OCI-LY1 (cell line): ENCODE results near the gene HLA-DMB.

Experiments
- CTCF ChIP-seq: fragments of 200-600 bp; sonication (generic), shearing (Covaris generic); IDR thresholded peaks from 2 replicates; pipeline ENCODE4 v1.5.1; 2017; ENCODE audit warnings: mild to moderate bottlenecking, antibody characterized with exemption, low read length, moderate library complexity, mixed read lengths
- EZH2 ChIP-seq: fragments of 200-600 bp; sonication (generic), shearing (Covaris generic); IDR thresholded peaks from 2 replicates; pipeline ENCODE4 v1.8.0; 2017; ENCODE audit warnings: borderline replicate concordance, mixed run types, mild to moderate bottlenecking, antibody characterized with exemption, low read length, moderate library complexity, mixed read lengths

DNA sequence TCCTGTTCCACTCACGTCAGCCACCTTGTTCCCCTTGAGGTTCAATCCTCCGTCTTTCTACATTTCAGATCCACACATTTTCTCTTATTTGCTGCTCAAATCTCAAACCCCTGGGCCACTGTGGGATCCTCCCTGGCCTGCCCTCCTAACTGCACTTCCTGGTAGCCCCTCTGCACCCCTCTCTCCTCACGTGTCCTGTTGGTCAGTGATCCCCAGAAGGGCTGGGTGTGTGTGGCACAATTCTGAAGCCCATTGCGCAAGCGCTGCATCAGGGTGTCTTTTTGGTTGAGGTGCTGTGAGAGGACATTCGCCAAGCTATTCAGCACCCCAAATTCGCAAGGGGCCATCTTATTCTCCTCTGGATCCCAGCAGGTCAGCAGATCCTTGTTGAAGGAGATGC, 2.3 kb downstream of the HLA-DMB start:
- TF ChIP-seq CTCF: no peak
- no peak for TF ChIP-seq EZH2
